Measurements from ENCODE around the gene SLC16A2. TPM values are rescaled to one million over a fixed set of nuclear protein-coding genes. Genes with fewer than 3 reads are reported as not detected.

SLC16A2 gene
- total RNA-seq, 1 donor from 2014 or later: 14.8 TPM

- Mint-ChIP-seq H3K4me3 (no peak overlapping the region), H3K4me1 (no peaks in the 10 kb centered on the region), H3K36me3 (no peaks in the 10 kb centered on the region), H3K27ac (no peak overlapping the region), H3K27me3 (ENCODE audit: low read depth) (no peaks in the 10 kb centered on the region), H3K9me3 (peaks cover 14% of the 10 kb centered on the region)
- TF ChIP-seq, protein P1, sequence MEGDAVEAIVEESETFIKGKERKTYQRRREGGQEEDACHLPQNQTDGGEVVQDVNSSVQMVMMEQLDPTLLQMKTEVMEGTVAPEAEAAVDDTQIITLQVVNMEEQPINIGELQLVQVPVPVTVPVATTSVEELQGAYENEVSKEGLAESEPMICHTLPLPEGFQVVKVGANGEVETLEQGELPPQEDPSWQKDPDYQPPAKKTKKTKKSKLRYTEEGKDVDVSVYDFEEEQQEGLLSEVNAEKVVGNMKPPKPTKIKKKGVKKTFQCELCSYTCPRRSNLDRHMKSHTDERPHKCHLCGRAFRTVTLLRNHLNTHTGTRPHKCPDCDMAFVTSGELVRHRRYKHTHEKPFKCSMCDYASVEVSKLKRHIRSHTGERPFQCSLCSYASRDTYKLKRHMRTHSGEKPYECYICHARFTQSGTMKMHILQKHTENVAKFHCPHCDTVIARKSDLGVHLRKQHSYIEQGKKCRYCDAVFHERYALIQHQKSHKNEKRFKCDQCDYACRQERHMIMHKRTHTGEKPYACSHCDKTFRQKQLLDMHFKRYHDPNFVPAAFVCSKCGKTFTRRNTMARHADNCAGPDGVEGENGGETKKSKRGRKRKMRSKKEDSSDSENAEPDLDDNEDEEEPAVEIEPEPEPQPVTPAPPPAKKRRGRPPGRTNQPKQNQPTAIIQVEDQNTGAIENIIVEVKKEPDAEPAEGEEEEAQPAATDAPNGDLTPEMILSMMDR (IDR thresholded peaks at IDR 0.05; ENCODE audit: unreplicated experiment): no peak
- DNase-seq (ENCODE audit: low spot score in 2 of 2, unreplicated experiment in 2 of 2): no peak
Observed at GRCh38 chrX:74446876-74447275, 25.6 kb downstream of the SLC16A2 start.

DNA sequence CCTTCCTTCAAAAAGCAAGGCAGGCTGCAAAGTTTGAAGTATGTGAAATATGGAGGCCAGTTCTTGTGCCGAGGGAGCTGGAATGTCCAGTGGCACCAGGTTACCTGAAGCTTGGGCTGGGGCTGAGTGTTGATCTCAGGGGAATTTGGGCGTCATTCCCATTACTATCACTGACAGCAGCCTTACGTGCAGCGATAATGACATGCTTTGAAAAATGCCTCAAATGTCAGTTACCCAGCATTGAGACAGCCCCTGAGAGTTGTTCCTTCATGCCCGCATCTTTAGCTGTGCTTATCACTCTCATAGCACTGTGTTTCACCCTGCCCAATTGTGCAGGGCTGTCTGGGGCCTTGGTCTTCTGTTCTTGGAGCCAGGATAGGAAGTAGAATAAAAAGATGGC, 27.4 kb downstream of the SLC16A2 start:
- H3K36me3 Mint-ChIP-seq: no peaks in the 10 kb centered on the region
- peaks cover 17% of the 10 kb centered on the region for H3K9me3 Mint-ChIP-seq

GRCh38 chrX:74449322-74449936, 28.1 kb downstream of the SLC16A2 start:
- H3K27me3 Mint-ChIP-seq (ENCODE audit: low read depth): no peaks in the 10 kb centered on the region
- no peak overlapping the region for H3K4me3 Mint-ChIP-seq
- TF ChIP-seq, protein P1 (IDR thresholded peaks at IDR 0.05; ENCODE audit: unreplicated experiment): no peak
- DNase-seq (ENCODE audit: low spot score in 2 of 2, unreplicated experiment in 2 of 2): no peak
- H3K9me3 Mint-ChIP-seq: peaks cover 17% of the 10 kb centered on the region
- H3K4me1 Mint-ChIP-seq: no peaks in the 10 kb centered on the region
- no peaks in the 10 kb centered on the region for H3K36me3 Mint-ChIP-seq
- no peak overlapping the region for H3K27ac Mint-ChIP-seq

More for the DNA sequence above, 27.4 kb downstream of the SLC16A2 start:
- no peak overlapping the region for H3K27ac Mint-ChIP-seq
- H3K4me3 Mint-ChIP-seq: no peak overlapping the region
- no peaks in the 10 kb centered on the region for H3K4me1 Mint-ChIP-seq
- no peaks in the 10 kb centered on the region for H3K27me3 Mint-ChIP-seq (ENCODE audit: low read depth)
- DNase-seq (ENCODE audit: low spot score in 2 of 2, unreplicated experiment in 2 of 2): no peak
- TF ChIP-seq, protein P1 (IDR thresholded peaks at IDR 0.05; ENCODE audit: unreplicated experiment): no peak

- DNase-seq (ENCODE audit: low spot score in 2 of 2, unreplicated experiment in 2 of 2): no peak
- Mint-ChIP-seq H3K27ac (no peak overlapping the region), H3K4me3 (no peak overlapping the region), H3K36me3 (no peaks in the 10 kb centered on the region), H3K4me1 (no peaks in the 10 kb centered on the region), H3K9me3 (peaks cover 16% of the 10 kb centered on the region), H3K27me3 (ENCODE audit: low read depth) (no peaks in the 10 kb centered on the region)
- TF ChIP-seq, protein P1 (IDR thresholded peaks at IDR 0.05; ENCODE audit: unreplicated experiment): no peak
Observed at GRCh38 chrX:74449937-74450330, 28.6 kb downstream of the SLC16A2 start.

- no peak overlapping the region for H3K27ac Mint-ChIP-seq
Observed at GRCh38 chrX:74450803-74451449, 29.6 kb downstream of the SLC16A2 start.

More at GRCh38 chrX:74450803-74451449, 29.6 kb downstream of the SLC16A2 start:
- Mint-ChIP-seq H3K36me3 (no peaks in the 10 kb centered on the region), H3K9me3 (peaks cover 18% of the 10 kb centered on the region), H3K4me3 (no peak overlapping the region), H3K27me3 (ENCODE audit: low read depth) (no peaks in the 10 kb centered on the region), H3K4me1 (no peaks in the 10 kb centered on the region)
- no peak for DNase-seq (ENCODE audit: low spot score in 2 of 2, unreplicated experiment in 2 of 2)
- TF ChIP-seq, protein P1 (IDR thresholded peaks at IDR 0.05; ENCODE audit: unreplicated experiment): no peak

Data from mesothelial cell of epicardium (in vitro differentiated cells).